Cardiac septum (tissue), 1 donor: ENCODE results near the gene ACAD9. TPM values are rescaled to one million over a fixed set of nuclear protein-coding genes. Genes with fewer than 3 reads are reported as not detected.
"Not testable (repeated sequence)": the region's sequence is repeated elsewhere in the genome, so short reads cannot be mapped to it uniquely, and the experiment has no call there.

Experiments used
- DNase-seq: peaks from one replicate; pipeline ENCODE4 v3.0.0-alpha.2; 2020; ENCODE audit warnings: low spot score
- intact Hi-C: fragments of 100-400 bp; cut with DNase I; formaldehyde crosslinking; loops from one replicate; pipeline ENCODE4 v1.14.0; 2022
- total RNA-seq: library from RNA; stranded (reverse); fragmentation: NEBNext Ultra II Directional; extraction: Animal tissue kit (Norgen Biotek cat#: 25700); gene quantifications from one replicate; pipeline ENCODE4 v1.2.1, GENCODE V29; 2021
- donor health status: DM: no; HTN: no; CAD: no.

ACAD9 gene
- total RNA-seq, 1 donor from 2014 or later = 29.3 TPM

DNA sequence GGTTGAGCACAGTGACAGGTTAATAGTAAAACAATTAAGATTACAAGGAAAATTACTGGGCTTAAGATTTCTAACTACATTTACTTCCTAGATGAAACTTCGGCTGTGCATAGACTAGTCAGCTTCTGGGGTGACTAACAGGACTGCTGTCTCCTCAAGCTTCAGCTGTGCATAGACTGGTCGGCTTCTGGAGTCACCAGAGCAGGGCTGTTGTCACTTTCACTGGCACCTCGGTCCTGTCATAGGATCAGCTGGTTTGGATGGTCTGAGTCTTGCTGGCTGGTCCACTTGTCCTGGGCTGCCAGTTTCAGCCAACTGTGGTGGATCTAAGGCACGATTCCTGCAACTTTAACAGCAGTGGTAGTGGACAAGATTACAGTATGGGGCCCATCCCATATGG lies 23.9 kb upstream of the ACAD9 start:
- no peak for DNase-seq
- intact Hi-C loops = no loop called here

DNA sequence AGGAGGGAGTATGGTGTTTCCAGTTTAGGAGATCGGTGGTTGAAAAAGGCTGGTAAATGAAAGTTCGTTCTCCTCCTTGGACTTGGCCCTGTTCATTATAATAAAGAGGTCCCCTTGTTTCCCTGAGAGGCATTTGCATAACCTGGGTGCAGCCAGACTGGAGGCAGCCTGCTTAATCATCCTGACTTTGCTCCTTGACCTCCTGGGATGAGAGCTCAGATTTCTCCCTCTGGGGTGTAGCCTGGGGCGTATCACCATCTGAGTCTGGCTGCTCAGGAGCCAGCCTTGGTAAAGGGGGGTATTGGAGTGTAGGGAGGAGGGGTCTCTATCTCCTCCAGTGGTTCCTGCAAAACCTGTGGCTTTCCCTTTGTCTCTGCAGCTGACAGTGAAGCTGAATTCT lies 21.3 kb upstream of the ACAD9 start:
- no peak for DNase-seq
- intact Hi-C loops = no loop called here

DNA sequence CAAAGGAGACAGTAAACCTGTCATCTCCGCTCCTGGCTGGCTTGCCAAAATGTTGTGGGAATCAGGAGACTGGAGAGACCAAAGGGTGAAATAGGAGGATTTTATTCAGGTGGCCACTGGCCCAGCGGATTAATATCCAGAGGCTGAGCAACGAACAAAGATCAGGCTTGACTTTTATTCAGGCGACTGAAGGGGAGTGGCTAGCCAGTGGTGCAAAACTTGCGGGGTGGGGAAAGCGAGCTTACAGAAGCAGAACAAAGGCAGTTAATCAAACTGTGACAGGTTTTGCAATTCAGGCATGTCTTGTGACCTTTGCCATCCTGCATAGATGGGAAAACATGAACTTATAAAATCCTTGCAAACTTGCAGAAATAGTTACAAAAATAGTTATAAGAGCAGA lies 19.8 kb upstream of the ACAD9 start:
- intact Hi-C loops = no loop called here
- no peak for DNase-seq

DNA sequence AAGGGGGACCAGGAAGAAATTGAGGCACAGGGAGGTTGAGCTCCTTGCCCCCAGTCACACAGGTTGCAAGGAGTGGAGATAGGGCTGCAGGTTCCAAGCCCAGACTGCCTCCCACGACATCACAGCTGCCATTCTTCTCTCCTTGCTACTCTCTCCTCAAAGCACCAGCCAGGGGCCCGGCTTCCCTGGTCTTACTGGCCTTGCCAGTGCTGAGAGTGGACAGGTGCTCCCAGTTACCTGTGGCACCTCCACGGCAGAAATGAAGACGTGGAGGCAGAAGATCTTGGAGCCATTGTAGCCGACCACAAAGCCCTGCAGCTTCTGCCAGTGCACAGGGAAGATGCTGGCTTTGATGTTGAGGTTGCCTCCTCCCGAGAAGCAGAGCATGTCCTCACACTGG lies 17.9 kb upstream of the ACAD9 start:
- intact Hi-C loops = no loop called here
- DNase-seq = no peak

DNA sequence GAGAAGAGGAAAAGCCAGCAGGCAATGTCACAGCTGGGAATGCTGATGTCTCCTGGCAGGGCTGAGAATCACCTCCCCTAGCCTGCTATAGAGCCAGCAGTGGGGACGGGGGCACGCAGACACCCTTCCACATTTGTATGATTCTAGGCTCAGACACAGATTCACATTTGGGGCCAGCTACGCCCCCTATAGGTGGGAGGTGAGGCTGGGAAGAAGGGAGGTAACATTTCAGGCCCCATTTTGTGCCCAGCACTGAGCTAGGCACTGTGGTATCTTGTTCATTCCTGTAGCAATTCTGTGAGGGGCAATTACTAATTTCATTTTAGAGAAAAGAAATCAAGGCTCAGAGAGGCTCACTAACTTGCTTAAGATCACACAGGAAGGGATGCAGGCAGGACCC lies 15.9 kb upstream of the ACAD9 start:
- intact Hi-C loops = no loop called here
- no peak for DNase-seq

DNA sequence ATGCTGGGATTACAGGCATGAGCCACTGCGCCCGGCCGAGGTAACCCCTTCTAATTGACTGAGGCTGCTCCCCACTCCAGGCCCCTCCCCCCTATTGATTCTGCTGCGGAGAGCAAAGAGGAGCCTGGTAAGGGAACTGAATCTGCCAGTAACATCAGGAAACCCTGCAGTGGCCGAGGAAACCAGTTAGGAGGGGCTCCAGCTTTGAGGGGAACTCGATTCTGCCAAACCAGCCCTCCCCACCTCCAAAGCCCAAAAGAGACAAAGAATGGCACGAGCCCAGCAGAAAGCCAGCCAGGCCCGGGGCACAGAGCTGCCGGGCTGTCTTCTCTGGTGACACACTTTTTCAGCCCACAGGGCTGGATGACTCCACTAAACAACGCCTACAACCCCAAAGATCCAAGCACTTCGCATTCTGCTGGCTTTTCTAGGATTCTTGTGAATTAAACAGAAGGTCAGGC lies 15.0 kb upstream of the ACAD9 start:
- intact Hi-C loops = no loop called here
- DNase-seq = no peak

DNA sequence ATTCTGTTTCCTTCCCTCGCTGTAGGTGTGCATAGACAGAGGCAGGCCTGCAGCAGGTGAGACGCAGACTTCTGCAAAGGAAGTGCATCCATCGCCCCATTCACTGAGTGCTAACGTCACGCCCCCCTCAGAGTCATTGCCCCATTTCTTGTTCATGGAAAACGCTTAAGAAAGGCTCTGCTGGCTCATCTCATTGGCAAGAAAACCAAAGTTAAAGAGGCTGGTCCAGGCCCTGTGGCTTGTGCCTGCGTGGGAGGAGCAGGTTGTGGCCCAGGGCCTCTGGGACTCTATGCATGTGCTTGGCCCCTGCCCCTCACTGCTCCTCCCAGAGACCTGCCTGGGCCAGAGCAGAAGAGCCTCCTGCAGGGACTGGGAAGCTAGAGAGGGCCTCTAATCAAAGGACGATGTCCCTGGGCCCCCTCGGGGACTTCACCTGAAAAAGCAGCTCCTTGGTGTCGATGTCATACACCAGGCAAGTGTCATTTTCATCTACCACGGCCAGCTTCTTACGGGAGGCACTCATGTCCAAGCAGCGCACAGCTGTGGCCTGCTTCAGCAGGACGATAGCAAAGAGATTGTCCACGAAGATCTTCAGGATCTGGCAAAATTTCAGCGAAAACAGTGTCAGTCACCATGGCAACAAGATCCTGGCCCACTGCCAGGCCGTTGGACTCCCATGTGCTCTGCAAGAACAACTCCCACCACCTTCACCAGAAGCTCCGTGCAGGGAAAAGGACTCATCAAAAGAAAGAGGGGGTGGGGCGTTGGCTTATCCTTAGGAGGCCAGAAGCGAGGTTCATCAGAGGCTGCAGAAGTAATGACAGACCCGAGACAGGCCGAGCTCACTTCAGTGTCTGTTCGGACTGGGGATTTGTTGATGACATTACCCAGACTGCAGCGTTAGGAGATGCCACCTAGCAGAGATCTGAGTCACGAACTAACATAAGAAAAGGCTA lies 14.3 kb upstream of the ACAD9 start:
- intact Hi-C loops, DNase-seq: not testable (repeated sequence)

DNA sequence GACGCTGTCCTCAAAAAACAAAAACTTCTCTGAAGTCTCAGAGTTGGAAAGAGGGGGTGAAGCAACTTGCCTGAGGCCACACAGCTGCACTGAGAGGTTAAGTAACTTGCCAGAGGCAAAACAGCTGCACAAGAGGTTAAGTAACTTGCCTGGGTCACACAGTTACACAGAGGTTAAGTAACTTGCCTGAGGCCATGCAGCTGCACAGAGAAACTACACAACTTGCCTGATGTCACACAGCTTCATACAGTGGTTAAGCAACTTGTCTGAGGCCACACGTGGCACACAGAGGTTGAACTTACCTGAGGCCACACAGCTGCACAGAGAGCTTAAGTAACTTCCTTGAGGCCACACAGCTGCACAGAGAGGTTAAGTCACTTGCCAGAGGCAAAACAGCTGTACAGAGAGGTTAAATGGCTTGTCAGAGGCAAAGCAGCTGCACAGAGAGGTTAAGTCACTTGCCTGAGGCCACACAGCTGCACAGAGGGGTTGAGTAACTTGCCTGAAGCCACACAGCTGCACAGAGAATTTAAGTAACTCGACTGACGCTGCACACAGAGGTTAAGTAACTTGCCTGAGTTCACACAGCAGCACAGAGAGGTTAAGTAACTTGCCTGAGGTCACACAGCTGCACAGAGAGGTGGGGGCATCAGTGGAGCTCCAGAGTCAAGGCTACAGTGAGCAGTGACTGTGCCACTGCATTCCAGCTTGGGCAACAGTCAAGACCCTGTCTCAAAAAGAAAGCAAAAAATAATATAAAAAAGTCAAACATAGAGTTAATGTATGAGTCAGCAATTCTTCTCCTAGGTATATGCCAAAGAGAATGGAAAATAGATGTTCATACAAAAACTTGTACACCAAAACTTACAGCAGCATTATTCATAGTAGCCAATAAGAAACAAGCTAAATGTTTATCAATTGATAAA lies 12.0 kb upstream of the ACAD9 start:
- no peak for DNase-seq
- intact Hi-C loops = no loop called here

DNA sequence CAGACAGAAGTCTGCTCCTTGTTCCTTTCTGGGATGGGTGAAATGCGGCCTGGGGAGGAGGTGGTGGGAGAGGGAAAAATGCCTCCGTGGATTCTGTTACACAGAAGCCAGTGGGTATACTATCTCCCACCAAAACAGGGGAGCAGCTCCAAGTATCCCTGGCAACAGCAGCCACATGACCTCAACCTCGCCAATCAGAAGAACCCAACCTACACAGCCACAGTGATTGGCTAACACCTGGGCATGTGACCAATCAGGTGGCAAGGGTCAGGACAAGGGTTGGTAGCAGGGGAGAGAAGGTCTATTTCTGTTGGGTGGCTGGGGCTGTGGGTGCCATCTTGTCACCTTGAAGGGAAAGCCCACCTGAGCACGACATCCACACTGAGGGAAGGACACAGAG lies 9.1 kb upstream of the ACAD9 start:
- intact Hi-C loops = loop anchor here (10.0 kb wide), 1 partner anchor 186 kb away; no protein-coding TSS in a partner anchor
- DNase-seq = no peak

DNA sequence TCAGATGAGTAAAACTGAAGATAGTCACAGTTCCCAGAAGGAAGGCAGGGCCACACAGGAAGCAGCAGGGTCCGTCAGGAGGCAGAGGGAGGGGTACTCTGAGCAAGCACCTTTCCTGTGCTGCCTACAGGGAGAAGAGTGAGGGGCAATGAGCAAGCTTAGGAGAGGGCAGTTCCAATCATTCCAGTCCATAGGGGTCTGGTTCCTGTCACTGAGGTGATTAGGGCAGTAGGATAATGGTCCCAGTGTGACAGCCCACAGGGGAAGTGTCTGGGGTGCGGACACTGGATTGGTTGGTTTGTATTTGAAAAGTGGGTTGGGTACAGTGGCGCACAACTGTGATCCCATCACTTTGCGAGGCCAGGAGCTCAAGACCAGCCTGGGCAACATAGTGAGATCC lies 7.1 kb upstream of the ACAD9 start:
- DNase-seq = no peak
- intact Hi-C loops = loop anchor here (10.0 kb wide), 1 partner anchor 187 kb away; no protein-coding TSS in a partner anchor

DNA sequence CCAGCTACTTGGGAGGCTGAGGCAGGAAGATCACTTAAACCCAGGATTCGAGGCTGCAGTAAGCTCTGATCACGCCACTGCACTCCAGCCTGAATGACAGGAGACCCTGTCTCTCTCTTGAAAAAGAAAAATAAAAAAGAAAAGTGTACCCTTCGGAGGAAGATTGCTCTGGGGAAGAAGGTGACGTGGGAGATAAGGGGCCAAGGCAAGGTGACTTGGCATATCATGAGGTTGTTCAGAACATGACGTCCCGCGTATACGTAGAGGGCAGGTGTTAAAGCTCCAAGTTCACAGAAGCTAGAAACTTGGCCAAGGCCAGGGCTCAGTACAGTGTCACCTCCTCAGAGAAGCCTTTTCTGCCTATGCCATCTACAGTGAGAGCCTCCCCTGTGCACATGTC lies 6.7 kb upstream of the ACAD9 start:
- intact Hi-C loops = loop anchor here (10.0 kb wide), 1 partner anchor 188 kb away; no protein-coding TSS in a partner anchor
- no peak for DNase-seq

DNA sequence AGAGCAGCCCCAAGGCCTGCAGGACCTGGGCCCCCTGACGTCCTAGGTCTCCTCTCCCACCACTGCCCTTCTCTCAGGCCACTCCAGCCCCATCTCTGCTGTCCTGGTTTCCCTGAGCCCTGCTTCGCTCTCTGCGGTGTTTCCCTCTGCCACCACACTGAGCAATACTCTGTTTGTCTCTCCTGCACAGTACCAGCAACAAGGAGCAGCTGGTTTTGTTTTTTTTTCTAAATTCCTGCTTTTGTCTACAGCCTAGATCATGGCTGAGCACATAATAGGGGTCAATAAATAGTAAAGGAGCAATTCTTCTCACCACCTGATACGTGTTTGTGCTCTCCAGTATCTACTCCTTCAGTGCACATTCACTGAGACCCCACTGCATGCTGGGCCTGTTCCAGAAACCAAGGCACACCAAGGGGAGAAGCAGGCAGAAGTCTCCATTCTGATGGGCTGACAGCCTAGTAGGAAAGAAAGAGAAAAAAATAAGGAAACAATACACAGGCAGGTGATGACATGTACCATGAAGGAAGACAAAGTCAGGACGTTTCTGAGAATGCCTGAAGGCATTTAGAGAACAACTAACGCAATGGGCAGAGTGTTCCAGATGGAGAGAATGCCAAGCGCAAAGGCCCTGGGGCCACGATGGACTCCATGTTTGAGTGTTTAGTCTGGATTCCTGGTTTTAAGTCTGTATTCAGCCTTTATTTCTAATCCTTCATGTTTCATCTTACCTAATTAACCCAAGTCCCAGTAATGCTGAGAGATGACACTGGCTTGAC lies 6.0 kb upstream of the ACAD9 start:
- intact Hi-C loops = loop anchor here (10.0 kb wide), 1 partner anchor 189 kb away; no protein-coding TSS in a partner anchor
- DNase-seq = no peak

DNA sequence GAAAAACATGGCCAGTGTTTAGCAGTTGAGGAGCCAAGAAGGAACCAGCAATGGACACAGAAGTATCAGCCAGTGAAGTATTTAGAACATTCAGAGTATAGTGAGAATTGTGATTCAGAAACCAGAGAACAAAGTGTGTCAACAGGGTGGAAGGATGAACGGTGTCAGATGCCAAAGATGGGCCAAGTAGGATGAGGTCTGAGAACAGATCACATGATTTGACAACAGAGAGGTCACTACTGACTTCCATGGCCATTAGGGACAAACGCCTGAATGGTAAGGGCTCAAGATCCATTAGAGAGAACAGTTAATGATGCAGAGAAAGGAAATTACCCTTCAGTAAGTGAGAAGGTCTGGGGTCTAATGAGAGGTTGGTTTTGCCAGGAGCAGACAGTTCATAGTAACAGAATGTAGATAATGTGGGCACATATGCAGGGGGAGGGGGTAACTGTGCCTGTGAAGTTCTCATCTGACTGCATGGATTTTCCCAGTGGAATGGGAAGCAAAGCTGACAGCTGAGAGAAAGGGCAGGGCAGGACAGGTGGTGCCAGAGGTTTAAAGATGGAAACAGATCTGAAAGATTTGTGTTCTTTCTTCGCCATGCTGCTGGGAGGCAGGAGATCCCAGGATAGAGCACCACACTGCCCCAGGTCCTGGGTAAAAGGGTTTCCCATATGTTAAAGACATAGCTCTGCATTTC lies 4.8 kb upstream of the ACAD9 start:
- DNase-seq = no peak
- intact Hi-C loops = loop anchor here (10.0 kb wide), 1 partner anchor 190 kb away; no protein-coding TSS in a partner anchor

DNA sequence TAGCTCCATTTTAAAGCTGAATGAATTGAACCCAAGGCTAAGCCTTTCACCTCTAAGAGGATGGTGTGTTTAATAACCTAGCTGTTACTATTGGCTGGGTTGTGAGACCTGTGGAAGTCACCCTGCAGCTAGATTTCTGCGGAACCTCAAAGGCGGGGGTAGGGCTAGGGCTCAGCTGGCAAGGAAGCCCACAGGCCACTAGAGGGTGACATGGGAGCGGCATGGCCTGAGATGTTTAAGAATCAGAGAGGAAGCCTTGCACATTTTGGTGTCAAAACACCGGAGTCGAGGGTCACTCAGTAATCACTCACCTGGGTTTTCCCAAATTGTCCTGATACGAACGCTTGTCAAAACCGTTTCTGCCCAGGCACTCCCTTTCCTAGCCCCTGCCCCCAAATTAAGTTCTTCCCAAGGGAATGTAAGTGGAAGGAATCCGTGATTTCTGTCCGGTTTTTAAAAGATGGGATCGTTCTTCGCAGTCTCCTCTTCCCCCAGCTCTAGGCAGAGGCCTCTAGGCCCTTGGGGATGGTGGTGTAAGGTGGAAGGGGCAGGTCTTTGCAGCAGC lies 3.8 kb upstream of the ACAD9 start:
- no peak for DNase-seq
- intact Hi-C loops = loop anchor here (10.0 kb wide), 1 partner anchor 191 kb away; no protein-coding TSS in a partner anchor

DNA sequence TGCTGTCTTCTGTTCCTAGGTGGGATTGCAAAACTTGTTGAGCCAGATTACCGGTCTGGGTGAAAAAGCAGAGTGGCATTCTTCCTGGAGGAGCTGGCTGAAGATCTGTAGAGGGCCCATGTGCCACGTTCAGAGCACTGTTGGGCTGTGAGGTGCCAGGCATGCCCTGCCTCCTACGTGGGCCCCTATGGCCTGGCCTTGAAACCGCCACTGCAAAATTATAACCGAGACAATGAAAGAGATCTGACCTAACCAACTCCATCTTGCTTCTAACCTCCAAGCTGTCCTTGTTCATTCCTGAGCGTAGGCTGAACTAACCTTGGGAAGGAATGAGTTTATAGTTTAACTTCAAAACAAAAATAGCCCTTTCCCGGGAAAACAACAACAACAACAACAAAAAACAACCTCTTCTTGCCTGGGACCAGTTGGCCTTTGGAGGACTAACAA lies 1.4 kb upstream of the ACAD9 start:
- intact Hi-C loops = loop anchor here (2.0 to 10.0 kb wide), 2 partner anchors 193 to 261 kb away; no protein-coding TSS in a partner anchor
- DNase-seq = no peak

DNA sequence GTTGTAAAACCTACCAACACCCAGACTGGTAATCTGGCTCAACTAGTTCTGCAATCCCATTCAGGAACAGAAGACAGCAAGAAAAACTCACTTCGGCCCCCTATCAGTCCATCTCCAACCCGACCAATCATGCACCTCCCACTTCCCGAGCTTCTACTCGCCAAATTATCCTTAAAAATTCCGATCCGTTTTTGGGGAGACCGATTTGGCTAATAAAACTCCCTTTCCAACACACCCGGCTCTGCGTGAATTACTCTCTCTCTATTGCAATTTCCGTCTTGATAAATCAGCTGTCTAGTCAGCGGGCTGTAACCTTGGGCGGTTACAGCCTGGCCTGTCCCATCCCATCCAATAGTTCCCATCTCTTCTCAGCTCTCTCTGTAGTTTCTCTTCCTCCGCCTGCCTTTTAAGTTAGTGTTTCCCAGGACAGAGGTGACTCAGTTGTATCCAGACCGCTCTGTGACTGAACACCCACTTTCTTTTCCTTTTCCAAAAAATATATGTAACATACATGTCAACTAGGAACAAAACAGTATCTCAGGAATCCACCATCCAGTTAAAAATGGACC lies 780 bp upstream of the ACAD9 start:
- intact Hi-C loops = loop anchor here (2.0 to 10.0 kb wide), 2 partner anchors 194 to 262 kb away; no protein-coding TSS in a partner anchor
- no peak for DNase-seq

DNA sequence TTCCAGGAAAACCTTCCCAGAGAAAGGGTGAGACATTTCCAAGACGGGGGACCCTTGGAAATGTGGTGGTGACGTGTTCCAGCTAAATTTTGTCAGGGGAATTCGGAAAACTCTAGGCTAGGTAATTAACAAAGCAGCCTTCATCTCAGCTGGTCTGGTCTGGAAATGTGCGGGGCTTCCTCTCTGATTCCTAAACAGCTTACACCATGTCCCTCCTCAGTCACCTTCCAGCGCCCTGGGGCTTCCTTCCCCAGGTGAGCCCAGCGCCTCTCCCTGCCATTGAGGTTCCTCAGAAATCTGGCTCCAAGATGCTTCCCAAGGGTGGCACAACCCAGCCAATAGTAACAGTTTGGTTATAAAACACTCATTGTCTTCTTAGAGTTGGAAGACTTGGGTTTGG lies 571 bp downstream of the ACAD9 start:
- intact Hi-C loops = loop anchor here (2.0 to 10.0 kb wide), 2 partner anchors 195 to 263 kb away; no protein-coding TSS in a partner anchor
- no peak for DNase-seq

DNA sequence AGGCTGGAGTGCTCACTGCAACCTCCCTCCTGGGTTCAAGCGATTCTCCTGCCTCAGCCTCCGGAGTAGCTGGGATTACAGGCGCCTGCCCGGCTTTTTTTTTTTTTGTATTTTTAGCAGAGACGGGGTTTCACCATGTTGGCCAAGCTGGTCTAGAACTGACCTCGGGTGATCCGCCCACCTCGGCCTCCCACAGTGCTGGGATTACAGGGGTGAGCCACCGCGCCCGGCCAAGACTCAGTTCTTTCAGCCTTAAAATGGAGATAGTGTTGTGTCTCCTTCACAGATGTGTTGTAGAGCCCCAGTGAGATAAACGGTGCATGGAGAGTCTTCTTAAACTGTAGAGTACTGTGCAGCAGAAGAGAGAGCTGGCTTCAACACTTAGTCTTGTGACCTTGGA lies 1.0 kb downstream of the ACAD9 start:
- DNase-seq = not testable (repeated sequence)

More for the DNA sequence above, 1.0 kb downstream of the ACAD9 start:
- intact Hi-C loops = not testable (repeated sequence)
